Gastroesophageal sphincter (tissue), 4 donors: Measurements from ENCODE around the gene PSMB2. TPM values are rescaled to one million over a fixed set of nuclear protein-coding genes. Genes with fewer than 3 reads are reported as not detected.
A peak's percentile ranks its signal among the peaks of the same experiment; 100 is the strongest.

Source experiments
- ATAC-seq: fragments of 150-250 bp; one replicate; pipeline ENCODE4 v1.9.1; 2016; ENCODE audit warnings: mild to moderate bottlenecking, moderate library complexity
- H3K27ac ChIP-seq, 4 donors: fragments of 200-600 bp; sonication (generic) in 3 of 4; 1 replicate in 3 of 4; 2 replicates in 1 of 4; pipeline ENCODE4 v1.5.1; 2016 to 2019
- H3K27me3 ChIP-seq: fragments of 200-600 bp; sonication (generic); one replicate; pipeline ENCODE4 v1.5.1; 2019
- H3K36me3 ChIP-seq, 2 donors: fragments of 200-600 bp; sonication (generic); one replicate each; pipeline ENCODE4 v1.5.1; 2019; ENCODE audit warnings: control low read depth in 1 of 2
- H3K4me1 ChIP-seq, 3 donors: fragments of 200-600 bp; sonication (generic); 1 replicate in 2 of 3; 2 replicates in 1 of 3; pipeline ENCODE4 v1.5.1; 2016 to 2019; ENCODE audit warnings: control low read depth in 2 of 3
- H3K4me3 ChIP-seq, 2 donors: fragments of 200-600 bp; sonication (generic); one replicate each; pipeline ENCODE4 v1.5.1; 2019; ENCODE audit warnings: mild to moderate bottlenecking in 1 of 2, moderate library complexity in 1 of 2
- H3K9me3 ChIP-seq, 3 donors: fragments of 200-600 bp; sonication (generic); one replicate each; pipeline ENCODE4 v1.5.1; 2017 to 2019; ENCODE audit warnings: control low read depth in 2 of 3
- CTCF ChIP-seq, 4 experiments: fragments of 200-600 bp in 2 of 4; fragments of 450-650 bp in 2 of 4; sonication (generic) in 1 of 4; IDR thresholded peaks; one replicate each; pipeline ENCODE4 v1.5.1; 2017 to 2019; ENCODE audit warnings: antibody characterized with exemption in 4 of 4, mild to moderate bottlenecking in 2 of 4, moderate library complexity in 2 of 4
- EP300 ChIP-seq: sonication (generic); formaldehyde crosslinking; IDR thresholded peaks from one replicate; pipeline ENCODE4 v1.6.1; 2017; ENCODE audit warnings: antibody characterized with exemption, mild to moderate bottlenecking
- POLR2A ChIP-seq, 2 donors: fragments of 450-650 bp; IDR thresholded peaks; one replicate each; pipeline ENCODE4 v1.6.1; 2017; ENCODE audit warnings: antibody characterized with exemption in 2 of 2, mild to moderate bottlenecking in 2 of 2, moderate library complexity in 1 of 2
- POLR2AphosphoS5 ChIP-seq: sonication (generic); formaldehyde crosslinking; IDR thresholded peaks from one replicate; pipeline ENCODE4 v1.6.1; 2017; ENCODE audit warnings: antibody characterized with exemption
- WGBS, 2 donors: methylation state at CpG; one replicate each; pipeline ENCODE4 v1.1.5; 2018; ENCODE audit warnings: low coverage in 1 of 2; 5-methylcytosine and 5-hydroxymethylcytosine counted together
- total RNA-seq, 4 donors: library from RNA; depleted of rRNA; stranded (reverse); fragments of >200 nt; gene quantifications; one replicate each; pipeline ENCODE4 v1.1.0, GENCODE V29; 2016

Gene PSMB2
- total RNA-seq, 4 donors from 2014 or later: 31.0 to 39.3 (median 38.7) TPM

GRCh38 chr1:35646043-35646442 lies 4.7 kb upstream of the PSMB2 start:
- no peak for ATAC-seq
- Histone ChIP-seq H3K9me3 (no peaks in the 10 kb centered on the region), H3K4me3 (no peak overlapping the region), H3K27ac (no peak overlapping the region), H3K36me3 (no peaks in the 10 kb centered on the region), H3K4me1 (peaks cover 0 to 6% (median 0%) of the 10 kb centered on the region in 3 donors), H3K27me3 (peaks cover 22% of the 10 kb centered on the region)
- 11 to 25% methylated on average over 3 of the region's 3 CpGs for WGBS, 2 donors
- TF ChIP-seq POLR2A (IDR thresholded peaks at IDR 0.05): no peak
- TF ChIP-seq CTCF (IDR thresholded peaks at IDR 0.05): no peak
- TF ChIP-seq POLR2AphosphoS5: no peak
- TF ChIP-seq EP300: no peak

GRCh38 chr1:35644204-35644603 lies 2.9 kb upstream of the PSMB2 start:
- H3K27me3 ChIP-seq: peaks cover 22% of the 10 kb centered on the region
- TF ChIP-seq POLR2AphosphoS5: no peak
- TF ChIP-seq EP300: no peak
- no peak for TF ChIP-seq POLR2A (IDR thresholded peaks at IDR 0.05)
- TF ChIP-seq CTCF (IDR thresholded peaks at IDR 0.05): no peak
- H3K4me3 ChIP-seq: no peak overlapping the region
- H3K4me1 ChIP-seq: peaks cover 0 to 23% (median 0%) of the 10 kb centered on the region in 3 donors
- no peak overlapping the region for H3K27ac ChIP-seq
- 31 to 42% methylated on average over 2 of the region's 2 CpGs for whole genome bisulfite sequencing, 2 donors
- no peaks in the 10 kb centered on the region for H3K36me3 ChIP-seq
- H3K9me3 ChIP-seq: no peaks in the 10 kb centered on the region
- no peak for ATAC-seq

GRCh38 chr1:35642471-35642955 lies 1.2 kb upstream of the PSMB2 start:
- Histone ChIP-seq H3K4me1 (peaks cover 0 to 40% (median 0%) of the 10 kb centered on the region in 3 donors), H3K4me3 (peak overlapping the region; percentile 76 to 78), H3K27ac (peak overlapping the region in 3 of 4 donors; percentile 79 to 90 (median 87)), H3K9me3 (no peaks in the 10 kb centered on the region), H3K36me3 (no peaks in the 10 kb centered on the region), H3K27me3 (peaks cover 22% of the 10 kb centered on the region)
- 39 to 43% methylated on average over 6 to 14 of the region's 14 CpGs for WGBS, 2 donors
- TF ChIP-seq EP300 (no peak), CTCF (IDR thresholded peaks at IDR 0.05) (no peak), POLR2A (IDR thresholded peaks at IDR 0.05) (no peak), POLR2AphosphoS5 (no peak)
- ATAC-seq: no peak

- Histone ChIP-seq H3K4me1 (peaks cover 0 to 56% (median 0%) of the 10 kb centered on the region in 3 donors), H3K27ac (peak overlapping the region; percentile 57 to 91 (median 88)), H3K4me3 (peak overlapping the region; percentile 76 to 78), H3K27me3 (peaks cover 9% of the 10 kb centered on the region), H3K36me3 (peaks cover 0 to 6% of the 10 kb centered on the region in 2 donors), H3K9me3 (no peaks in the 10 kb centered on the region)
- ATAC-seq: no peak
- 19 to 24% methylated on average over 11 to 18 of the region's 29 CpGs for WGBS, 2 donors
- no peak for TF ChIP-seq POLR2A (IDR thresholded peaks at IDR 0.05)
- TF ChIP-seq POLR2AphosphoS5: no peak
- TF ChIP-seq EP300: no peak
- no peak for TF ChIP-seq CTCF (IDR thresholded peaks at IDR 0.05)
Measured at GRCh38 chr1:35640380-35641232, 720 bp downstream of the PSMB2 start.
